GM13977 (cell line): ENCODE measurements around the gene ACSF3.

Experiments used
- DNase-seq: peaks from one replicate; pipeline ENCODE4 v3.0.0; 2012; ENCODE audit warnings: low spot score
- in situ Hi-C: fragments of 300-500 bp; cut with MboI; formaldehyde crosslinking; loops from one replicate; pipeline ENCODE4 v1.12.0; 2022; ENCODE audit warnings: low sequenced_read_pairs, low pct_unique_long_range_greater_than_20kb, mixed read lengths, inconsistent platforms; ENCODE audit not compliant: unreplicated experiment
- TF ChIP-seq, protein P1 (sequence below): IDR thresholded peaks from 2 replicates; pipeline ENCODE4 v1.5.1; 2012; ENCODE audit warnings: mild to moderate bottlenecking, control low read depth; ENCODE audit not compliant: insufficient read depth; ENCODE audit errors: extremely low read depth, missing control alignments

ACSF3 gene

DNA sequence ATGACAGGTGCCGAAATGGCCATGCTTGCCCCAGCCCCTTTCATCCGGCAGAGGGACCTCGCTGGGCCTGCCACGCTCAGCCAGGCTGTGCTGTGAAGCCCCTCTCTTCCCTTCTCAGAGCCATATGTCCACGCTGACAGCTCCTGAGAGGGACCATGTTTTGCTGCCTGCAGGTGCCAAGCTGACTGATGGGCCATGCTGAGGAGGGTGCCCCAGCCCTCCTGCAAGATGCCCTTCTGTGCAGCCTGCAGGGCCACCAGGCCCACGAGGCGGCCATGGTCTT lies 44.8 kb downstream of the ACSF3 start:
- in situ Hi-C loops, result no loop called here
- no peak for DNase-seq
- TF ChIP-seq, protein P1, sequence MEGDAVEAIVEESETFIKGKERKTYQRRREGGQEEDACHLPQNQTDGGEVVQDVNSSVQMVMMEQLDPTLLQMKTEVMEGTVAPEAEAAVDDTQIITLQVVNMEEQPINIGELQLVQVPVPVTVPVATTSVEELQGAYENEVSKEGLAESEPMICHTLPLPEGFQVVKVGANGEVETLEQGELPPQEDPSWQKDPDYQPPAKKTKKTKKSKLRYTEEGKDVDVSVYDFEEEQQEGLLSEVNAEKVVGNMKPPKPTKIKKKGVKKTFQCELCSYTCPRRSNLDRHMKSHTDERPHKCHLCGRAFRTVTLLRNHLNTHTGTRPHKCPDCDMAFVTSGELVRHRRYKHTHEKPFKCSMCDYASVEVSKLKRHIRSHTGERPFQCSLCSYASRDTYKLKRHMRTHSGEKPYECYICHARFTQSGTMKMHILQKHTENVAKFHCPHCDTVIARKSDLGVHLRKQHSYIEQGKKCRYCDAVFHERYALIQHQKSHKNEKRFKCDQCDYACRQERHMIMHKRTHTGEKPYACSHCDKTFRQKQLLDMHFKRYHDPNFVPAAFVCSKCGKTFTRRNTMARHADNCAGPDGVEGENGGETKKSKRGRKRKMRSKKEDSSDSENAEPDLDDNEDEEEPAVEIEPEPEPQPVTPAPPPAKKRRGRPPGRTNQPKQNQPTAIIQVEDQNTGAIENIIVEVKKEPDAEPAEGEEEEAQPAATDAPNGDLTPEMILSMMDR, result no peak

DNA sequence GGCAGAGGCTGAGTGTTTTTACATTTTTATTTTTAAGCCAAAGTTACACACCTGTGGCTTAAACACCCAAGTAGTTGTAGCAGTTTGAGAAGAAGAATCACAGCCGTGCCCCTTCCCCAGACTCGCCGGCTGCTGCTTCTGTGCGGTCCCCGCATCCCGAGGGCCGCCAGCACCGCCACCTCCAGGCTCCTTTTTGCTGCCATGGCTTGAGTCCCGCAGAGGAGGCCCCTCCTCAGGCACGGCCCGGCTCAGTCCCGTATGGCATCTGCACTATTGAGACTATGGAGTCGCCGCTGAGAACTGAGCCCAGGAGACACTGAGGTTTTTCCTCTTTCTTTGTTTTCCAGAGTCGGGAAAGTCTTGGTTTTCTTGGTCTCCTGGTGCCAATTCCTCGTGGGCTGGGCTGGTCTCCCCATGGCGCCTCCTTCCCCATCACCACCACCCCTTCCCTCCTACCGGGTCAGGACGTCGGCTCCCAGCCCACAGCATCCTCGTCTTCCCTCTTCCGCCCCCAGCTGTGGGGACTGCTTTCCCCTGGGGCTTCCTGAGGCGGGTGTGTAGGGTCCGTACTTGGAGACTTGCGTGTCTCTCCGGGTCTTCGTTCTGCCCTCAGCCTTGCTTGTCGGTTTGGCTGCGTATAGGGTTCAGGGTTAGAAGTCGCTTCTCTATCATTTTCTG lies 45.3 kb downstream of the ACSF3 start:
- in situ Hi-C loops, result no loop called here

DNA sequence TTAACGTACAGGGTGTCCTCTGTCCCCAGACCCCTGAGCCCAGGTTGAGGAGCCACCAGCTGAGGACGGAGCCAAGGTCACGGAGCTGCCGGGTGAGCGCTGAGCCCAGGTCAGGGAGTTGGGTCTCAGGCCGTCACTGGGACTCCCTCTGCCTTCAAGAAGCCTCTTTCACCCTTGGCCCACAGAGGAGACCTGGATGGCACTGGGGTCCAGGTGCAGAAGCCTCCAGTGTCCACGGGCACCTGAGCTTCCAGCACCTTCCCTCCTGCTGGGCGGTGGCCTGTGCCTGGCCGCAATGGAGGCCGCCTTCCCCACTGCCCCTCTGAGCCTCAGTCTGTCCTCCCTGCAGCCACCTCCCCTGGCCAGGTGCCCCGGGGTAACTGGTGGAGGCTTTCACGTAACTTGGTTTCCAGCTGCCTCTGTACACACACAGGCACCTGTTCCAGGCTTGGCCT lies 46.3 kb downstream of the ACSF3 start:
- DNase-seq, result no peak
- TF ChIP-seq, protein P1, result no peak
- in situ Hi-C loops, result no loop called here

More for the DNA sequence above, 45.3 kb downstream of the ACSF3 start:
- no peak for DNase-seq
- TF ChIP-seq, protein P1, result no peak

DNA sequence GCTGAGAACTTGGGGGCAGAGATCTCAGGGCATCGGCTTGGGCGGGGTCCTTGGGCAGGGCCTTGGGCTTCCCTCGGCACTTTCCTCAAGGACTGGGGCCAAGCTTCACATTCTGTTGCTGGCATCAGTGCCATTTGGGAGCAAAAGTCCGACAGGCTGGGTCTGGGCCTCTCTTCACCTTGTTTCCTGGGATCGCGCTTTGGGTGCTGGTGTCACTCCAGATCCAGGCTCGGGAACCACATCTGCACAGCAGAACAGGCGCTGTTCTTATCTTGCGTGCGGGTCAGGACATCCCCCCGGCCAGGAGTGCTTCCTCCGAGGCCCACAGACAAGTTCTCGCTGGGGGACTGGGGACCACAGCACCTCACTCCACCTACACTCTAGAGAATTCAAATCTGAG lies 46.7 kb downstream of the ACSF3 start:
- in situ Hi-C loops, result no loop called here
- TF ChIP-seq, protein P1, result no peak
- DNase-seq, result no peak

DNA sequence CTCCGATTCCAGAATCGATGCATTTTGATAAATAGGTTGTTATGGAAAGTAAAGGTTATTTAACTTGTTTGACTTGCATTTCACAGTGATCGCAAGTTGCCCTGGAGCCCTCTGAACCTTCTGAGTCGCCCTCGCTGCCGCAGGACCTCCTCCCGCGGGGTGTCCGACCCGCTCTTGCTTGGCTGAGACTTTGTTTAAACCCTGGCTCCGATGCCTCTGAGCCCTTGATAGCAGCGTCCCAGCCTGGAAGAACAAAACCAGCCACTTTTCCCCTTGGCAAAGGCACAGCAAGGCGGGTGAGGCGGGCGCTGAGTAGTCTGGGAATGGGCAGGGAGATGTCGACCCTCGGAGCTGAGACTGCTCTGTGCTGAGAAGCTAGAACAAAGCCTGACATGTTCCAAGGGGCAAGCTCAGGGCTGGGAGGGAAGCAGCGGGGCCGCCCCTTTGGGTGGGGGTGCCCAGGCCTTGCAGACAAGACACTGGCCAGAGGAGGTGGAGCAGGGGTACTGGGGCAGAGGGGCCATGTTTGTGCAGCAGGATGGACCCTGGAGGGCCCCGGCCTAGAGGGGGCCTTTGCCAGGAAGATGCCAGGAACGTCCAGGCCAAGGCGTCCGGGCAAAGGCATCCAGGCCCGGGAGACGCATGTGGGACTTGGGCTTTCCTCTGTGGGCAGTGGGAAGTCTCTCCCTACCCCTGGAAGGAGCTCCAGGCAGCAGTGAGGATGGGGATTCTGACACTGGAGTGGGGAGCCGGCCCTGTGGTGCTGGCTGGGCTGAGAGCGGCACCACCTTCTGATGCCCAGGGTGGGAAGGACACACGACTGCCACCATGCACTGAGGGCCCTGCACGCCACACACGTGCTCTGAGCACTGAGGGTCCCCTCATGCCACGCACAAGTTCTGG lies 47.6 kb downstream of the ACSF3 start:
- no peak for DNase-seq
- in situ Hi-C loops, result no loop called here
- TF ChIP-seq, protein P1, result no peak

DNA sequence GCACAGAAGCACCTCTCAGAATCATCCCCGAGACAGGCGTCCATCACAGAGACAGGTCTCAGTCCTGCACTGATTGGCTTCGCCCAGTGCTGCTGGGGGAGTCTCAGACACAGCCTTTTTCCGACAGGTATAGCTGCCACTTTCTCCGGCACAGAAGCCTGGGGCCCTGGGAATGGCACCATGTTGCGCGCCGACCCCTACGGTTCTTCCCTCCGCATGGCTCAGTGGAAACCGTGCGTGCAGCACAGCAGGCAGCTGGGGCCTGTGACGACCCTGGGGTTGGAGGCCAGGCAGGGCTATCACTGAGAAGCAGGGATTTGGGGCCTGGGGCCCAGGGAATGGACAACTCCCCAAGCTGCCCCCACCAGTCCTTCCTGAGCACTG lies 48.2 kb downstream of the ACSF3 start:
- in situ Hi-C loops, result no loop called here
- TF ChIP-seq, protein P1, result no peak
- DNase-seq, result no peak
